Posterior vena cava (tissue), 2 donors: ENCODE results near the gene RPF1. TPM values are rescaled to one million over a fixed set of nuclear protein-coding genes. Genes with fewer than 3 reads are reported as not detected.

ENCODE experiments used
- DNase-seq: peaks from one replicate; pipeline ENCODE4 v3.0.0-alpha.2; 2020; ENCODE audit warnings: low spot score
- intact Hi-C, 2 donors: fragments of 100-400 bp; cut with DNase I; formaldehyde crosslinking; loops; one replicate each; pipeline versions ENCODE4 v1.14.1 to v1.14.2; 2022 to 2023
- total RNA-seq, 2 donors: library from RNA; stranded (reverse); fragmentation: NEBNext Ultra II Directional; extraction: Animal tissue kit (Norgen Biotek cat#: 25700); gene quantifications; one replicate each; pipeline ENCODE4 v1.2.1, GENCODE V29; 2021
- donor health status: DM: yes; HTN: yes; CAD: no.
- donor health status: DM: yes; HTN: yes; CAD: no.

RPF1 gene
- total RNA-seq, 2 donors from 2014 or later, result 23.2 to 27.3 TPM

DNA sequence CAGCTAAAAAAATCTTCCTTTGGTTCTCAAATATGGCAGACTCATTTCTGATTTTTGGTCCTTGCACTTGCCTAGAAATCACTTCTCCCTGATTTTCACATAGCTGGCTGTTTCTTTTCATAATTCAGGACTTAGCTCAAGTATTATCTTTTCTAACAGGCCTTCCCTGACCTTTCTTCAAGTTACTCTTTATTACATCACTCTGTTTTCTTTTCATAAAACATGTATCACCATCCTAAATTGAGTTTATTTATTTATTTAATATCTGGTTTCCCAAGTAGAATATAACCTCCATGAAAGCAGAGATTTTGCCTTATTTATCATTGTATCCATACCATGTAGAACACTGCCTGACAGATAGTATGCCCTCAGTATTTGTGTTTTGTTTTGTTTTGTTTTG is 45.5 kb downstream of the RPF1 start:
- intact Hi-C loops, result loop anchor here in 1 of 2 donors (5.0 kb wide), 1 partner anchor 228 kb away; no protein-coding TSS in a partner anchor
- no peak for DNase-seq

DNA sequence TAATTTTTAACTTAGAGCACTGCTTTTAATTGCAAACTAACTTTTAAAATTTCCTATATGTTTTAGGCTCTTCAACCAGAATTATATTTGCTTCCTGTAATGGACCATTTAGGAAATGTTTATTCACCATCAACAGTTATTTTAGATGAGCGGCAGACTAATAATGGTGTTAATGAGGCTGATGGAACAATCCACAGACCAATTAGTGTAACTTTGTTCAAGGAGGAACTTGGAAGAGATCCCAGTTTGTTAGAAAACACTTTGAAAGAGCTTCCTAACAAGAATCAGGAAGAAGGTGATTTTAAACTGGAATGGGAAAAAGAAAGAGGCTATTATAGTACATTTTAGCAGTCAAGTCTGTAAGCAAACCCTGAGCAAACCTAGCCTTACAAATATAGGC is 46.7 kb downstream of the RPF1 start:
- no peak for DNase-seq
- intact Hi-C loops, result no loop called here

DNA sequence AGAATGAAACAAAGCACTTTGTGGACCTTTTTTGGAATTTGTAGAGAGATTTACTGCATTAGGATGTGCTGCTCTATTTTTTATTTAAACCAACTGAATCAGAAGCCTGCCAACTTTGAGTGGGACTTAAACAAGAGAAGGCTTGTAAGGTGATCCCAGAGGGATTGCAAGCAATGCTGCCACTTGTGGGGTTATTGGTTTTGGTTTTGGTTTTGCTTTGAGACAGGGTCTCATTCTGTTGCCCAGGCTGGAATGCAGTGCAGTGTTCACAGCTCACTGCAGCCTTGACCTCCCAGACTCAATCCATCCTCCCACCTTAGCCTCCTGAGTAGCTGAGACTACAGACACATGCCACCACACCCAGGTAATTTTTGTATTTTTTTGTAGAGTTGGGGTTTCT is 59.5 kb downstream of the RPF1 start:
- DNase-seq, result no peak

DNA sequence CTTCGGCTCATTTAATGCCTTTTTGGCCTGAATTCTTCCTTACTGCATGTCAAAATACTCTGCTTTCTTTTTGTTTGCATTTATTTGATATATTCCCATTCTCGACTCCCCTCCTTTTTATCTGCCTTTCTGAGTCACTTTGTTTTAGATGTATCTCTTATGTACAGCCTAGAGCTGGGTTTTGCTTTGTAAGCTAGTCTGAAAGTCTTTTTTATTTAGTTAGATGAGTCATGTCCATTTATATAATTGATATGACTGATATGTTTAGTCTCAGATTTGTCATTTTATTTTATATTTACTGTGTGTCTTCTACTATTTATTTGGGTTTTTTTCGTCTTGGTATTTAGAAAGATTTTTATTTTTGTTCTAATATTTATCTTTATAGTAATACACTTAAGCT is 60.9 kb downstream of the RPF1 start:
- no peak for DNase-seq
- intact Hi-C loops, result no loop called here

More for the DNA sequence above, 59.5 kb downstream of the RPF1 start:
- intact Hi-C loops, result no loop called here

DNA sequence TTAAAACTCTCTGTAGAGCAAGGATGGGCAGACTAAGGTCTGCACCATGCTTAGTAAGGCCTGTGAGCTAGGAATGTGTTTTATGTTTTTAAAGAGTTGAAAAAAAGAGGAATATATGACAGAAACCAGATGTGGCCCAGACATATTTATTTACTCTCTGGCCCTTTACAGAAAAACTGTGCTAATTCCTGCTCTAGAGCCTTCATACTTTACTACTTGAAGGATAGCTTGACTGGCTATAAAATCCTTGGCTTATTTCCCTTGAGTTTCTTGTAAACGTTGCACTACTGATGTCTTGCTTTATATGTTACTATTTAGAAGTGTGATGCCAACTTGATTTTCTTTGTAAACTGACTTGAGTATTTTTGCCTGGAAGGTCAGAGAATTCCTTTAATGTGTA is 61.7 kb downstream of the RPF1 start:
- intact Hi-C loops, result no loop called here

DNA sequence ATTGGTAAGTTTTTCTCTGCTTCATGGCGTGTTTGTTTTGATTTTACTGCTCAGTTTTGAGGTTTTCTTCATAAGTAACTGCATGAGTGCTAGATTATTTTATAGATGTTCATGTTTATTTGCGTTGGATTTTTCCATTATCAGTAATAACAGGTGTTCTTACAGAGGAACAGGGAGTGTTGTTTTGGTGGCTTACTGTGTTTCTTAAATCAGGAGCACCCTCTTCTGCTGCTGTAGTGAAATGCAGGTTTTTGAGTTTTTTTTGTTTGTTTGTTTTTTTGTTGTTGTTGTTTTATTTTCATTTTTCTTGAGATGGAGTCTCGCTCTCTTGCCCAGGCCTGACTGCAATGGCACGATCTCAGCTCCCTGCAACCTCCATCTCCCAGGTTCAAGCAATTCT is 62.6 kb downstream of the RPF1 start:
- no peak for DNase-seq
- intact Hi-C loops, result no loop called here

More for the DNA sequence above, 61.7 kb downstream of the RPF1 start:
- DNase-seq, result no peak

Other genes starting within 250 kb of the RPF1 start
- under 1 TPM; 0.51 to 0.71 TPM for gene SAMD13, start 177.6 kb upstream of the RPF1 start, total RNA-seq
- gene DNASE2B, start 80.8 kb upstream of the RPF1 start, total RNA-seq, result not detected
- 1 to 10 TPM; 1.0 to 2.6 TPM for gene SPATA1, start 27.1 kb downstream of the RPF1 start, total RNA-seq
- 10 to 100 TPM; 66.1 to 67.7 TPM for gene GNG5, start 27.3 kb downstream of the RPF1 start, total RNA-seq
- gene CTBS, start 95.2 kb downstream of the RPF1 start, total RNA-seq, result 10 to 100 TPM; 20.5 to 23.5 TPM
- gene SSX2IP, start 211.2 kb downstream of the RPF1 start, total RNA-seq, result 1 to 10 TPM; 4.7 to 8.6 TPM